GM12878 (cell line): ENCODE results near the gene COL28A1. TPM values are rescaled to one million over a fixed set of nuclear protein-coding genes. Genes with fewer than 3 reads are reported as not detected.

ENCODE experiments used
- ATAC-seq: fragments of 200-7000 bp; cut with Tn5 transposase; 3 replicates; pipeline ENCODE4 v1.9.1; 2020; ENCODE audit warnings: mild to moderate bottlenecking, moderate library complexity
- BruUV-seq: library from RNA; stranded (reverse); fragments of 400-500 nt; replicated peaks from 2 replicates; lab custom pipeline; 2021; lab: Mats Ljungman, UMichigan
- CTCF ChIA-PET: fragments of 300-600 bp; sonication (Branson Sonifier 250); formaldehyde crosslinking; extraction: SDS; loops from one replicate; lab custom pipeline; 2021; ENCODE audit warnings: inconsistent platforms; lab: Yijun Ruan, JAX
- POLR2A ChIA-PET: fragments of 350-600 bp; formaldehyde crosslinking; extraction: SDS; loops from one replicate; lab custom pipeline; 2021; ENCODE audit warnings: inconsistent platforms; lab: Charles Lee
- RAD21 ChIA-PET: fragments of 300-600 bp; sonication (Branson Sonifier 250); formaldehyde crosslinking; loops from one replicate; lab custom pipeline; 2023; ENCODE audit warnings: antibody characterized with exemption; ENCODE audit not compliant: unreplicated experiment; lab: Charles Lee
- SMC1A ChIA-PET: fragments of 300-600 bp; sonication (Branson Sonifier 250); formaldehyde crosslinking; loops from one replicate; lab custom pipeline; 2023; ENCODE audit not compliant: unreplicated experiment, uncharacterized antibody; lab: Charles Lee
- DNase-seq: peaks from one replicate; pipeline ENCODE4 v3.0.0-alpha.2; 2011; ENCODE audit warnings: low read depth, low spot score
- FAIRE-seq: peaks from 3 replicates; lab custom pipeline; 2011; peaks lifted over from hg19 to GRCh38; lab: Jason Lieb, UNC
- H2AFZ ChIP-seq: 2 replicates; pipeline ENCODE4 v1.6.0; 2011; ENCODE audit warnings: low read depth, low read length, control low read depth; ENCODE audit not compliant: control insufficient read depth
- H3K27ac ChIP-seq: 2 replicates; pipeline ENCODE4 v1.5.1; 2011; ENCODE audit warnings: control low read depth; ENCODE audit not compliant: control insufficient read depth, insufficient read depth
- H3K27me3 ChIP-seq, 2 experiments: replicated peaks in 1 of 2; 2 replicates each; pipeline versions ENCODE4 v1.6.0 to v1.6.1; 2011; ENCODE audit warnings: low read length in 1 of 2; ENCODE audit not compliant: control insufficient read depth in 2 of 2, insufficient read depth in 2 of 2
- H3K36me3 ChIP-seq, 2 experiments: 2 replicates each; pipeline ENCODE4 v1.5.1; 2011; ENCODE audit warnings: low read length in 1 of 2; ENCODE audit not compliant: control insufficient read depth in 2 of 2, insufficient read depth in 2 of 2
- H3K4me1 ChIP-seq: 2 replicates; pipeline ENCODE4 v1.6.1; 2011; ENCODE audit warnings: mild to moderate bottlenecking, low read length, moderate library complexity, mixed read lengths; ENCODE audit not compliant: control insufficient read depth, insufficient read depth
- H3K4me2 ChIP-seq: 2 replicates; pipeline ENCODE4 v1.6.0; 2011; ENCODE audit warnings: control low read depth; ENCODE audit not compliant: control insufficient read depth, insufficient read depth
- H3K4me3 ChIP-seq: fragments of 200-600 bp; sonication (generic); 2 replicates; pipeline ENCODE4 v1.5.1; 2016
- H3K79me2 ChIP-seq: 2 replicates; pipeline ENCODE4 v1.6.0; 2011; ENCODE audit warnings: low read length; ENCODE audit not compliant: control insufficient read depth, insufficient read depth
- H3K9ac ChIP-seq: 2 replicates; pipeline ENCODE4 v1.8.0; 2011; ENCODE audit warnings: low read length, control low read depth, mixed read lengths; ENCODE audit not compliant: control insufficient read depth, insufficient read depth
- H3K9me3 ChIP-seq: replicated peaks from 3 replicates; pipeline ENCODE4 v1.5.1; 2011; ENCODE audit warnings: mild to moderate bottlenecking, low read length; ENCODE audit not compliant: control insufficient read depth, insufficient read depth
- H4K20me1 ChIP-seq: 2 replicates; pipeline ENCODE4 v1.6.0; 2011; ENCODE audit not compliant: control insufficient read depth, insufficient read depth
- BRCA1 ChIP-seq: IDR thresholded peaks from 2 replicates; pipeline ENCODE4 v1.6.1; 2011; ENCODE audit warnings: low read depth, low read length, improper control_type of control experiment
- ZZZ3 ChIP-seq: IDR thresholded peaks from 2 replicates; pipeline ENCODE4 v1.6.1; 2011; ENCODE audit warnings: low read depth; ENCODE audit not compliant: control insufficient read depth, insufficient read length
- WGBS: methylation state at CpG from one replicate; pipeline ENCODE4 v1.1.6; 2016; ENCODE audit warnings: low lambda C conversion rate; ENCODE audit not compliant: insufficient replicate concordance, insufficient coverage; ENCODE audit errors: missing lambda C conversion rate; 5-methylcytosine and 5-hydroxymethylcytosine counted together
- in situ Hi-C: fragments of 300-500 bp; cut with MboI; formaldehyde crosslinking; loops from 9 replicates; pipeline ENCODE4 v1.14.3; 2018; ENCODE audit warnings: mixed read lengths
- intact Hi-C: fragments of 100-400 bp; cut with micrococcal nuclease; formaldehyde crosslinking; loops from one replicate; pipeline ENCODE4 v1.14.2; 2022; ENCODE audit not compliant: unreplicated experiment
- polyA plus RNA-seq, 11 experiments: library from polyadenylated mRNA; depleted of rRNA in 4 of 11; unstranded in 6 of 11; stranded (reverse) in 5 of 11; fragments of >200 nt; fragmentation: Nextera tagmentation in 4 of 11; fragmentation: Illumina TruSeq in 1 of 11; extraction: Ambion mirVana in 4 of 11; extraction: Trizol in 1 of 11; gene quantifications; 1 replicate in 1 of 11; 2 replicates in 10 of 11; pipeline versions ENCODE4 v1.2.1 to v1.2.3, GENCODE V29; 2011 to 2016; ENCODE audit warnings: inconsistent platforms in 2 of 11, missing spikeins in 2 of 11, low read depth in 1 of 11
- total RNA-seq, 4 experiments: library from RNA; depleted of rRNA in 3 of 4; stranded (reverse); fragments of >200 nt in 3 of 4; fragmentation: Illumina TruSeq in 1 of 4; extraction: Trizol in 1 of 4; gene quantifications; 2 replicates each; pipeline versions ENCODE4 v1.2.1 to v1.2.3, GENCODE V29; 2013 to 2021
- TF ChIP-seq, protein P1 (sequence below): IDR thresholded peaks from 2 replicates; pipeline ENCODE4 v1.6.1; 2012; ENCODE audit warnings: low read depth, low read length, improper control_type of control experiment
- TF ChIP-seq, protein P2 (sequence below): fragments of 450-650 bp; IDR thresholded peaks from 2 replicates; pipeline ENCODE4 v1.6.1; 2018; ENCODE audit warnings: mild to moderate bottlenecking, low read depth, moderate library complexity; ENCODE audit not compliant: partially characterized antibody

Gene COL28A1
- total and polyA plus RNA-seq, 10 of the 15 experiments (the other 5 are each of a cell fraction or from before 2014, with no cell fraction given) = 0.05 to 0.22 TPM; not detected in 8

DNA sequence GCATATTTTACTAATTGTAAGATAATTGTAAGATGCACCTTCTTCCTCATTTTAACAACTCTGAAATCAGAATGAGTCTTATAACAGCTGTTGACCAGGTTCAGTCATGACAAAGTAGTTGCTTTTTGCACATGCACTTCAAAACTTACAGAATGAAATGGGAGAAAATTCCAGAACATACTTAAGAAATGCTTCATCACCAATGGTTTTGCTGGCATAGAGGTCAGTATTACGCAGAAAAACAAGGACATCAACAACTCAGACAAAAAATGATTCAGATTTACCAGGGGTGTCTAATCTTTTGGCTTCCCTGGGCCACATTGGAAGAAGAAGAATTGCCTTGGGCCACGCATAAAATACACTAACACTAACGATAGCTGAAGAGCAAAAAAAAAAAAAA is 13.3 kb downstream of the COL28A1 start:
- Histone ChIP-seq H3K79me2 (no peaks in the 10 kb centered on the region), H3K36me3 (no peaks in the 10 kb centered on the region), H3K9ac (no peak overlapping the region), H3K9me3 (no peaks in the 10 kb centered on the region), H3K27me3 (no peaks in the 10 kb centered on the region), H3K4me2 (no peak overlapping the region), H3K27ac (no peak overlapping the region), H4K20me1 (no peaks in the 10 kb centered on the region), H3K4me1 (no peaks in the 10 kb centered on the region), H2AFZ (no peak overlapping the region), H3K4me3 (no peak overlapping the region)
- WGBS = 65% methylated on average over 2 of the region's 3 CpGs
- in situ Hi-C loops (no loop called here), intact Hi-C loops (no loop called here)
- BruUV-seq = no TSS peak
- TF ChIP-seq, protein P1, sequence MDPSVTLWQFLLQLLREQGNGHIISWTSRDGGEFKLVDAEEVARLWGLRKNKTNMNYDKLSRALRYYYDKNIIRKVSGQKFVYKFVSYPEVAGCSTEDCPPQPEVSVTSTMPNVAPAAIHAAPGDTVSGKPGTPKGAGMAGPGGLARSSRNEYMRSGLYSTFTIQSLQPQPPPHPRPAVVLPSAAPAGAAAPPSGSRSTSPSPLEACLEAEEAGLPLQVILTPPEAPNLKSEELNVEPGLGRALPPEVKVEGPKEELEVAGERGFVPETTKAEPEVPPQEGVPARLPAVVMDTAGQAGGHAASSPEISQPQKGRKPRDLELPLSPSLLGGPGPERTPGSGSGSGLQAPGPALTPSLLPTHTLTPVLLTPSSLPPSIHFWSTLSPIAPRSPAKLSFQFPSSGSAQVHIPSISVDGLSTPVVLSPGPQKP = no peak
- TF ChIP-seq, protein P2, sequence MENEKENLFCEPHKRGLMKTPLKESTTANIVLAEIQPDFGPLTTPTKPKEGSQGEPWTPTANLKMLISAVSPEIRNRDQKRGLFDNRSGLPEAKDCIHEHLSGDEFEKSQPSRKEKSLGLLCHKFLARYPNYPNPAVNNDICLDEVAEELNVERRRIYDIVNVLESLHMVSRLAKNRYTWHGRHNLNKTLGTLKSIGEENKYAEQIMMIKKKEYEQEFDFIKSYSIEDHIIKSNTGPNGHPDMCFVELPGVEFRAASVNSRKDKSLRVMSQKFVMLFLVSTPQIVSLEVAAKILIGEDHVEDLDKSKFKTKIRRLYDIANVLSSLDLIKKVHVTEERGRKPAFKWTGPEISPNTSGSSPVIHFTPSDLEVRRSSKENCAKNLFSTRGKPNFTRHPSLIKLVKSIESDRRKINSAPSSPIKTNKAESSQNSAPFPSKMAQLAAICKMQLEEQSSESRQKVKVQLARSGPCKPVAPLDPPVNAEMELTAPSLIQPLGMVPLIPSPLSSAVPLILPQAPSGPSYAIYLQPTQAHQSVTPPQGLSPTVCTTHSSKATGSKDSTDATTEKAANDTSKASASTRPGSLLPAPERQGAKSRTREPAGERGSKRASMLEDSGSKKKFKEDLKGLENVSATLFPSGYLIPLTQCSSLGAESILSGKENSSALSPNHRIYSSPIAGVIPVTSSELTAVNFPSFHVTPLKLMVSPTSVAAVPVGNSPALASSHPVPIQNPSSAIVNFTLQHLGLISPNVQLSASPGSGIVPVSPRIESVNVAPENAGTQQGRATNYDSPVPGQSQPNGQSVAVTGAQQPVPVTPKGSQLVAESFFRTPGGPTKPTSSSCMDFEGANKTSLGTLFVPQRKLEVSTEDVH = no peak
- TF ChIP-seq BRCA1 = no peak
- no peak for TF ChIP-seq ZZZ3
- ChIA-PET RAD21 (interaction anchor here (1.1 kb wide), 1 partner anchor 469 kb away, joined by 3 read pairs; no protein-coding TSS in a partner anchor), POLR2A (interaction anchor here (0.6 to 1.1 kb wide), 2 partner anchors 9 to 268 kb away, joined by 3 to 6 read pairs; no protein-coding TSS in a partner anchor), CTCF (no interaction called here), SMC1A (interaction anchor here (1.1 to 1.6 kb wide), 4 partner anchors 14 to 98 kb away, joined by 3 to 4 read pairs (median 3); no protein-coding TSS in a partner anchor)
- DNase-seq = no peak
- no peak for ATAC-seq
- FAIRE-seq = no peak
